ENCODE results near the gene CYTH2.

- TF ChIP-seq, protein P1, sequence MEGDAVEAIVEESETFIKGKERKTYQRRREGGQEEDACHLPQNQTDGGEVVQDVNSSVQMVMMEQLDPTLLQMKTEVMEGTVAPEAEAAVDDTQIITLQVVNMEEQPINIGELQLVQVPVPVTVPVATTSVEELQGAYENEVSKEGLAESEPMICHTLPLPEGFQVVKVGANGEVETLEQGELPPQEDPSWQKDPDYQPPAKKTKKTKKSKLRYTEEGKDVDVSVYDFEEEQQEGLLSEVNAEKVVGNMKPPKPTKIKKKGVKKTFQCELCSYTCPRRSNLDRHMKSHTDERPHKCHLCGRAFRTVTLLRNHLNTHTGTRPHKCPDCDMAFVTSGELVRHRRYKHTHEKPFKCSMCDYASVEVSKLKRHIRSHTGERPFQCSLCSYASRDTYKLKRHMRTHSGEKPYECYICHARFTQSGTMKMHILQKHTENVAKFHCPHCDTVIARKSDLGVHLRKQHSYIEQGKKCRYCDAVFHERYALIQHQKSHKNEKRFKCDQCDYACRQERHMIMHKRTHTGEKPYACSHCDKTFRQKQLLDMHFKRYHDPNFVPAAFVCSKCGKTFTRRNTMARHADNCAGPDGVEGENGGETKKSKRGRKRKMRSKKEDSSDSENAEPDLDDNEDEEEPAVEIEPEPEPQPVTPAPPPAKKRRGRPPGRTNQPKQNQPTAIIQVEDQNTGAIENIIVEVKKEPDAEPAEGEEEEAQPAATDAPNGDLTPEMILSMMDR (IDR thresholded peaks at IDR 0.05; ENCODE audit: low read depth, low read length): no peak
- TF ChIP-seq POLR2A (IDR thresholded peaks at IDR 0.05; ENCODE audit: extremely low read depth, insufficient read length) (no peak), MYC (IDR thresholded peaks at IDR 0.05; ENCODE audit: low read depth, low read length) (no peak)
- TF ChIP-seq, protein P2, sequence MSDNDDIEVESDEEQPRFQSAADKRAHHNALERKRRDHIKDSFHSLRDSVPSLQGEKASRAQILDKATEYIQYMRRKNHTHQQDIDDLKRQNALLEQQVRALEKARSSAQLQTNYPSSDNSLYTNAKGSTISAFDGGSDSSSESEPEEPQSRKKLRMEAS (IDR thresholded peaks at IDR 0.05; ENCODE audit: low read depth, low read length): no peak
Observed at GRCh38 chr19:48454150-48454730, 14.9 kb upstream of the CYTH2 start.
